Stimulated activated naive CD8-positive, alpha-beta T cell treated with anti-CD3 and anti-CD28 coated beads, Interleukin-15, amount 100 ng/mL, for 72 hours (primary cell): ENCODE data around the gene SLX4IP.

Experiments
- ATAC-seq: fragments of 150-1000 bp; cut with Tn5 transposase; 2 replicates; pipeline ENCODE4 v1.10.0; 2021; ENCODE audit warnings: mild to moderate bottlenecking, moderate library complexity
- DNase-seq, 2 donors: peaks; one replicate each; pipeline ENCODE4 v3.0.0; 2021 to 2022
- H3K27ac Mint-ChIP-seq, 2 donors: one replicate each; pipeline ENCODE4 v1.8.0; 2022; ENCODE audit warnings: mild to moderate bottlenecking in 2 of 2, mixed read lengths in 2 of 2, moderate library complexity in 2 of 2
- H3K27me3 Mint-ChIP-seq: one replicate; pipeline ENCODE4 v1.8.0; 2022; ENCODE audit warnings: mixed read lengths
- H3K4me1 Mint-ChIP-seq: one replicate; pipeline ENCODE4 v1.8.0; 2022; ENCODE audit warnings: mild to moderate bottlenecking, mixed read lengths
- H3K4me3 Mint-ChIP-seq, 2 donors: one replicate each; pipeline ENCODE4 v1.8.0; 2022; ENCODE audit warnings: mild to moderate bottlenecking in 2 of 2, mixed read lengths in 2 of 2, moderate library complexity in 1 of 2
- H3K9me3 Mint-ChIP-seq, 2 donors: one replicate each; pipeline ENCODE4 v1.8.0; 2022; ENCODE audit warnings: mixed read lengths in 2 of 2

SLX4IP gene

DNA sequence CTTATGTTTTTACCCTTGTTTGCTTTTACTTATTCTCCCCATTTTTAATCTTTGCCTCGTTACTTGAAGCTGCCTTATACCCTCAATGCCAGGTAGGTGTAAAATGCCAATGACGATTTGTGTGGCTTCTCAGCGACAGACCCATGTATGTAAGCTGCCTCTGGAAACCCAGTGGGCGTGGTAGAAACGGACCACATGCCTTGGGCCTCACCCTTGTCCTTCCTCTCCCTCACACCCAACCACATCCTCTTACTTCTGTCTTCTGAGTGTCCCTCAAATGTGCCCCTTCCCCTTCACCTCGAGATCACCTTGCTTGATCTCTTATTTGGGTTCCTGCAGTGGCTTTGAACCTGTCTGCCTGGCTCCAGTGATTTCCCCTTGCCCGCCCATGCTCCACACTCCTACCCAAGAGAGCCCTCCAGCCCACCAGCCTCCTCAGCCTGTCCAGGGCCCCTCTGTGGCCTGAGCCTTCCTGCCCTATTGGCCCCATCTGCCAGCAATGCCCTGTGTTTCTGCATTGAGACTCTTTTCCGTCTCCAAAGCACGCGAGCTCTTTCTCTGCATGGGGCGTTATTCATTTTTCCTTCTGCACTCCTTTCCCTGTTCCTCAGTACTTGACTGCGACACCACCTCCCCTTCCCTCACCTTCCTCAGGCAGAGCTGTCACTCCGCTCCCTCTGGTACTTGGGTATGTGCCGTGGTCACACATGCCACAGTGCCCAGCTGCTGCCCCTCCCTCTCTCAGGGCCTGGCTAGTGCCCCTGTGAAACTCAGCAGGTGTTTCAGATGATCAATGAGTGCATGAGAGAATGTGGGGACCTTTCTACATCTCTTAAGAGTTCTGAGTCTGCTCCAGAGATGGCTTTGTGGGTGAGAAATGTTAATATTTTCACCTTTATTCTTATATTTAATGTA is 115.4 kb downstream of the SLX4IP start:
- peak overlapping the region; percentile 5 to 37 for H3K27ac Mint-ChIP-seq
- H3K27me3 Mint-ChIP-seq = no peaks in the 10 kb centered on the region
- DNase-seq = peak in 1 of 2 donors; percentile 49
- ATAC-seq = peak; percentile 82
- peak overlapping the region; percentile 47 to 48 for H3K4me3 Mint-ChIP-seq
- H3K4me1 Mint-ChIP-seq = peaks cover 55% of the 10 kb centered on the region
- no peaks in the 10 kb centered on the region for H3K9me3 Mint-ChIP-seq

DNA sequence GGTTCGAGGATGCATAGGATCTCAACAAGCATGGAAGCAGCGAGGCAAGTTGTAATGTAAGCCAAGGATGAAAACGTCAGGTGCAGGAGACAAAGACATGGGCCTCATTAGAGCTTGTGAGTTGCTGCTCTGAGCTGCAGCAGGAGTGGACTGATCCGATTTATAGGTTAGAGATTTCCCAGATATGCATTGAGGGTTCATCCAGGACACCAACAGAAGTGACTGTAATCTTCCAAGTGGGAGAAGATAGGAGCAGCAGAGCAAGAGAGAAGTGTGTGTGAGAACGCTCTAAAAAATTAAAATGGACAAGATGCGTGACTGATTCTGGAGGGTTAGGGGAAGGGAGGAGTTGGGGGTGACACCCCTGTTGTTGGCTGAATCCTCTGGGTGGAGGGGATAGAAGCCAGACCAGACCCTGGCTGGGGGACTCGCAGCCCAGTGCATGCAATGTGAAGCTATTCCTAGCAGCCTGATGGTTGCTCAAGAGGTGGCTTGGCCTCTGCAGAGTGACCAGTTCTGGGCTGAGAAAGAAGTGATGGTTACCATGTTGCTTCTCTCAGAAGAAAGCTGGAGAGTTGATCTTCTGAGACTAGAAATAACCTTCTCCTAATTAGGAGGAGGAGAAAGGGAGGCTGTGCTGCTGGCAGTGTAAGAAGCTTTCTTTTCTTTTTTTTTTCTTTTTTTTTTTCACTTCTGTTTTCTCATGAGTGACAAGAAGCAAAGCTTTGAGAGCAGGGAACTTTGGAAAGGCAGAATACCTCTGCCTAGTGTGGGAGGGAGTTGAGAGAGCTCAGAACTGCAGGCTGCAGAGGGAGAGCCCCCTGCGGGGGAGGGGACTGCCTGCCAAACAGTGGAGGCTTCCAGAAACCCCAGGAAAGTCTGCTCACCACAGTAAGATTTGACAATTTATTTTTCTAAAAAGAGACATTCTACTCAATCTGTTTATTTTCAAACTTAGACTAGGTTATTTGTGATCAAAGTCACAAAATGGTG is 116.9 kb downstream of the SLX4IP start:
- Mint-ChIP-seq H3K27me3 (no peaks in the 10 kb centered on the region), H3K4me1 (peaks cover 47% of the 10 kb centered on the region), H3K9me3 (no peaks in the 10 kb centered on the region), H3K4me3 (peak overlapping the region; percentile 47 to 48), H3K27ac (peak overlapping the region in 1 of 2 donors; percentile 34)
- no peak for DNase-seq
- peak; percentile 61 for ATAC-seq

DNA sequence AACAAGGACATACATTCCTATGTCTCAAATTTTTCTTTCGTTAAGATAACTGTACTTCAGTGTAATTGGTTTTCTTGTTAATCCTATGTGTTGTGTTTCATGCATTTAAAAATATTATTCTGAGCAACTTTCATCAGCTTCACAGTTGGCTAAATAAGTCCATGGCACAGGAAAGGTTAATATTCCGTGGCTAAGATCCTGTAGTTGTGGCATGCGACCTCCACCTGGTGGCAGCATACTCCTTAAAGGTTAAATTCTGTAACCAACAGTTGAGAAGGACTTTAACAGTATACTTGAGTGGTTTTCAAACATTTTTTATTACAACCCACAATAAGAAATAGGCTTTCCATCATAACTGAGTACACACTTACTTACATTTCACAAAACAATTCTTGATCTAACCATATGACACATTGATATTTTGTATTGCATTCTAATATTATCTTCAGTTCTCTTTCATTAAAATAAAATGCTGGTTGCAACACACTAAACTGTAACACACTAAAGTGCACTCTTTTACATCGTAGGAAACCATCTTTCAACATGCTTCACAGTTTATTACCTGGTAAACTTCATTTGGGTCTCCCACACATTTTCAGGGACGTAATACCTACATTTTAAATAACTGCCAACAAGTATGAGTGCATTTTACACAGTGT is 118.3 kb downstream of the SLX4IP start:
- DNase-seq (peak in 1 of 2 donors; percentile 42), ATAC-seq (no peak)
- Mint-ChIP-seq H3K4me3 (no peak overlapping the region), H3K27ac (no peak overlapping the region), H3K9me3 (no peaks in the 10 kb centered on the region), H3K4me1 (peaks cover 59% of the 10 kb centered on the region), H3K27me3 (no peaks in the 10 kb centered on the region)

DNA sequence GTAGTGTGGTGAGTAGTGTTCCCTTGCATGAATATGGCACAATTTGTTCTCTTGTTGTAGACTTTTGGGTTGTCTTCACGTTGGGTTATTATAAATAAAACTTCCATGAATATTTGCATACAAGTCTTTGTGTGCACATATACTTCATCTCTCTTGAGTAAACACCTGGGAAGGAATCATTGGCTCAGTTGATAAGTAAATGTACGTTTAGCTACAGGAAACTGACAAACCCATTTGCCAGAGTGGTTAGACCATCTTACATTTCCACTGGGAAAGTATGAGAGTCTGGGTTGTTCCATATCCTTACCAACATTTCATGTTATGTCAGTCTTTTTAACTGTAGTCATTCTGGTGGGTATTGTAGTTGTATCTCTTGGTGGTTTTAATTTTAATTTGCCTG is 119.2 kb downstream of the SLX4IP start:
- no peak overlapping the region for H3K4me3 Mint-ChIP-seq
- peaks cover 61% of the 10 kb centered on the region for H3K4me1 Mint-ChIP-seq
- H3K9me3 Mint-ChIP-seq = no peaks in the 10 kb centered on the region
- H3K27ac Mint-ChIP-seq = no peak overlapping the region
- ATAC-seq (no peak), DNase-seq (no peak)
- H3K27me3 Mint-ChIP-seq = no peaks in the 10 kb centered on the region

DNA sequence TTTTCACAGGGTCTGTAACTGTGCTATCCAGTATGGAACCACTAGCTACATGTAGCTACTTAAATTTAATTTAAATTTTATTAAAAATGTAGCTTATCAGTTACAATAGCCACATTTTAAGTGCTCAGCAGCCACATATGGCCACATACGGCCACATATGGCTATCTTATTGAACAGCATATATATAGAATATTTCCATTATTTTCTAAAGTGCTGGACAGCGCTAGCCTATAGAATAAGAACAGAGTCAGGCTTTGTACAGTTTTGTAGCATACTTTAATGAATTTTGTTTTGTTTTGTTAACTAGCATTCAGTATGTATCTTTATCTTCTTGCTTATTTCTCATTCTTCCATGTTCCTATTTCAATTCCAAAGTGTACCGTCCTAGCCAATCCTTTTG is 120.3 kb downstream of the SLX4IP start:
- H3K27ac Mint-ChIP-seq = no peak overlapping the region
- ATAC-seq = no peak
- H3K27me3 Mint-ChIP-seq = no peaks in the 10 kb centered on the region
- H3K9me3 Mint-ChIP-seq = no peaks in the 10 kb centered on the region
- peaks cover 50% of the 10 kb centered on the region for H3K4me1 Mint-ChIP-seq
- H3K4me3 Mint-ChIP-seq = no peak overlapping the region
- no peak for DNase-seq

DNA sequence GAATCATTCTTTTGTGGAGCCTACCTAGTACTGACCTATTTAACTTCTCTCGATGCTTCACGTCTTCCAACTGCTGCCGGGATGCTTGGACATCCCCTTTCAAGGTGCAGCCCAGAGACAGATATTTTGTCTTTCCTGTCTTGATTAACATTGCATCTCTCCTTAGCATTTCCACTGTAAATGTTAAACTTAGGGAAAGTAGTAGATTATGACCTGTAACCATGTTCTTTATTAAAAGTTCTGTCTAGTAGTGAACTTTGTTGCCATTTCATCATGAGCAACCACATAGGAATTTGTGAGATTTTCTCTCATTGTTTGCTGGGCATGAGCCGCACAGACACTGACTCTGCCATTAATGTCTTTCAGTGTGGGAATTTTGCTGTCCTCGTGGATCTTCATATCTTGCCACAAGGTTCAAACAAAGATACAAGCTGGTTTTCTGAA is 120.8 kb downstream of the SLX4IP start:
- no peaks in the 10 kb centered on the region for H3K9me3 Mint-ChIP-seq
- no peak for DNase-seq
- H3K4me3 Mint-ChIP-seq = no peak overlapping the region
- H3K27me3 Mint-ChIP-seq = no peaks in the 10 kb centered on the region
- no peak overlapping the region for H3K27ac Mint-ChIP-seq
- ATAC-seq = no peak
- peaks cover 45% of the 10 kb centered on the region for H3K4me1 Mint-ChIP-seq

DNA sequence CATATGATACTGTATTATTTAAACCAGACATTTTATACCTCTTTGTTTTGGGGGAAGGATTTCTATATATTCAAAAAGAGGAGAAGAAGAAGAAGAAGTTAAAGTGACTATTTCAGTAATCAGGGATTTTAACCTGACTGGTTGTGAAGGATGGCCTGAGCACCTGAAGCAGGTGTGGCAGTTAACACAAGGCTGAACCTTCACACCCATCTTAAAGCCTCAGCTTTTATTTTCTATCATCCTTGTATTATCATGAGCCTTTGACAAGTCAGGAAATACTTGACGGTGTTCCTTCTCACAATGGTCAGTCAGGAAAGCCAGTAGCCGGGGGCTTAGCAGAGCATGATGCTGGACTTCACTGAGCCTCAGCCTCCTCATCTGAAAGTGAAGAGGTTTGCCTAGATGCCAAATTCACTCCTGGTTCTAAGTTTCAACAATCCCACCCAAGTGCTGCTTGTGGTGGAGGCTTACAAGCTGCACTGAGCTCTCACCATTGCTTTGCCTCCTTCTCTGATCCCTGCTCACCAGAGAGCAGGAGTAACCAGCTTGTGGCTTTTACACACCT is 121.5 kb downstream of the SLX4IP start:
- no peak overlapping the region for H3K4me3 Mint-ChIP-seq
- no peaks in the 10 kb centered on the region for H3K9me3 Mint-ChIP-seq
- peaks cover 38% of the 10 kb centered on the region for H3K4me1 Mint-ChIP-seq
- DNase-seq (no peak), ATAC-seq (no peak)
- no peaks in the 10 kb centered on the region for H3K27me3 Mint-ChIP-seq
- H3K27ac Mint-ChIP-seq = peak overlapping the region in 1 of 2 donors; percentile 72

DNA sequence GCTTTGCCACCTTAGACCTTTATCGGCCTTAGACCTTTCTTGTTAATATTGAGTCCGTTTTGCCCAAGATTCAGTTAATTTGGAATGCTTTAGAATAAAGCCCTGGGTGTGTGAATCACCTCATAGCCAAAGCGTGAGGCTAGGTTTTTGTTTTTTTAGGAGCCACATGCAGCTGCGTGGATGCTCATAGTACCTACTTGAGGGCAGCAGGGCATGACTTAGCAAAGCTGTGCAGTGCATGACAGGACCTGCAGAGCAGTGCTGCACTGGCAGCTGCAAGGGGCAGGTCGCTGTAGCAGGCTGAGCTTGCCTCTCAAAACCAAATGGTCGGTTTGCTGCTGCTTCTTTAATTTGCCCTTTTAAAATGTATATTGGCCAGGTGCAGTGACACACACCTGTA is 122.6 kb downstream of the SLX4IP start:
- Mint-ChIP-seq H3K4me1 (peaks cover 28% of the 10 kb centered on the region), H3K27me3 (no peaks in the 10 kb centered on the region), H3K9me3 (peaks cover 0 to 2% of the 10 kb centered on the region in 2 donors), H3K27ac (no peak overlapping the region), H3K4me3 (no peak overlapping the region)
- no peak for DNase-seq
- no peak for ATAC-seq

DNA sequence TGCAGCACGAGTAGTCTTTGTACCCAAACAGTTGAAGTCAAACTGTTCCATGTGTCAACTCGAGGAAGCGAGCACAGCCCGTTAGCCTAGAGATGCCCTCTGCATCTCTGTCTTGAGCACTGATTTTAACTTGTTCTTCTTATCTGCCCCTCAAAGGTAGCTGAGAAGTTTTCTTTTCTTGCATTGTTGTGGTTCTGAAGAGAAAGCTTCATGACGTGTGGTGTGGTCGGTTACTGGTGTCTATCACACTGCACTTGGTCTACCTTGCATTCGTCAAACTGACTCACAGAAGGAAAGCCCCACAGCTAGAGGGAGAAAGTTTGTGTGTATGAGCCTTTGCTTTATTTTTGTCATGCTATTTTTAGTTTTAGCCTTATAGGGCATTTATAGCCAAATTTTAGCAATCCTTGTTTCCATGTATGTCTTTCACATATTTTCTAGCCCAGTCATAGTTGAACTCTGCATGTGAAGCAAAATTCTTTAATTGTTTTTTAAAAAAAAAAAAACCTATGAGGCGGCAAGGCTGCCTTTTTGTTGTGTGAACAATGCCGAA is 123.6 kb downstream of the SLX4IP start:
- Mint-ChIP-seq H3K4me3 (peak overlapping the region; percentile 44), H3K27me3 (no peaks in the 10 kb centered on the region), H3K4me1 (peaks cover 29% of the 10 kb centered on the region), H3K27ac (no peak overlapping the region), H3K9me3 (peaks cover 0 to 5% of the 10 kb centered on the region in 2 donors)
- ATAC-seq (peak; percentile 100), DNase-seq (peak; percentile 48 to 70)

DNA sequence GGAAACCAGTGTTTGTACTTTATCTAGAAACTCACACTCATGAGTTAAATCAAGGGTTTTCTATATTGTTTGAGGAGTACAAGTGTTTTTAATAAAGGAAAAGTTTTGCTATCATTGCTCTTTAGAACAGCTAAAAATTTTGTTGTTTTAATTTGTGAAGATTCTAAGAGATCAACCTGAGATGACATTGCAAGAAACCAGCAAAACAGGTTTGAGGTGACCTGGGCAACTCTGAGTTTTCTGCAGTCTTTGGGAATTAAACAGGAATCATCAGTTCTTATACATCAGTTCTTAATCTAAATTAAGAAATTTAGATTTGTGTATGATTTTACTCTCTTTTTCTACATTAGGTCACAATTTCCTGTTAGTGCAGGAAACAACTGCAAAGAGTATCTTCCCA is 124.2 kb downstream of the SLX4IP start:
- Mint-ChIP-seq H3K4me1 (peaks cover 34% of the 10 kb centered on the region), H3K4me3 (peak overlapping the region in 1 of 2 donors; percentile 44), H3K9me3 (peaks cover 0 to 5% of the 10 kb centered on the region in 2 donors), H3K27me3 (no peaks in the 10 kb centered on the region), H3K27ac (no peak overlapping the region)
- no peak for ATAC-seq
- no peak for DNase-seq

DNA sequence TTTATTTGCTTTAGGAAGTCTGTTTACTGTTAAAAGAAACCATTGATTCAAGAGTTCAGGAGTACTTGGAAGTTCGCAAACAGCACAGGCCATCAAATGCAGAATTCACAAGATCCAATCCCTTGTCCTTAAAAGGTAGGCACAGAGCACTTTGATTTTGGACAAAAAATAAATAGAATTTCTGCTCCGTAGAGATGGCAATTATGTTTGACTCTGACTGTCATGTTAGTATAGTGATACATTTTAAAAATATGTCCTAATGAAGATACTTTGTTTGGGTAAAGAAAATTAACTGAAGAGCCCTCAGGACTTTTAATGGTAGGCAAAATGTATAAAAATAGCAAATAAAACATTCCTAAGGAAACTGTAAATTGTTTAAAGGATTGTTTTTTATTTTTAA is 125.6 kb downstream of the SLX4IP start:
- ATAC-seq = no peak
- Mint-ChIP-seq H3K4me1 (peaks cover 42% of the 10 kb centered on the region), H3K4me3 (no peak overlapping the region), H3K27me3 (no peaks in the 10 kb centered on the region), H3K9me3 (peaks cover 0 to 5% of the 10 kb centered on the region in 2 donors), H3K27ac (no peak overlapping the region)
- no peak for DNase-seq

DNA sequence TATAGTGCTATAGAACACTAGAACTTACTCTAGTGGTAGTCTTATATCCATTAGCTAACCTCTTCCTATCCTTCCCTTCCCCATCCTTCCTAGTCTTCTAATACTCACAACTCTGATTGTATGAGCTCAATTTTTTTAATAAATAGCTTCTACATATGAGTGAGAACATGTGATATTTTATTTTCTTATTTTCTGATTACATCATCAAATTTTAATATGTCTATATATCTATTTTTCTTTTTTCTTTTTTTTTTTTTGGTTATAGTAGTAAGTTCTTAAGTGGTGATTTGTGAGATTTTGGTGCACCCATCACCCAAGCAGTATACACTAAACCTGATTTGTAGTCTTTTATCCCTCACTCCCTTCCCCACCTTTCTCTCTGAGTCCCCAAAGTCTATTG is 126.2 kb downstream of the SLX4IP start:
- Mint-ChIP-seq H3K4me1 (peaks cover 42% of the 10 kb centered on the region), H3K9me3 (peaks cover 0 to 5% of the 10 kb centered on the region in 2 donors), H3K4me3 (no peak overlapping the region), H3K27me3 (no peaks in the 10 kb centered on the region), H3K27ac (no peak overlapping the region)
- no peak for DNase-seq
- no peak for ATAC-seq

DNA sequence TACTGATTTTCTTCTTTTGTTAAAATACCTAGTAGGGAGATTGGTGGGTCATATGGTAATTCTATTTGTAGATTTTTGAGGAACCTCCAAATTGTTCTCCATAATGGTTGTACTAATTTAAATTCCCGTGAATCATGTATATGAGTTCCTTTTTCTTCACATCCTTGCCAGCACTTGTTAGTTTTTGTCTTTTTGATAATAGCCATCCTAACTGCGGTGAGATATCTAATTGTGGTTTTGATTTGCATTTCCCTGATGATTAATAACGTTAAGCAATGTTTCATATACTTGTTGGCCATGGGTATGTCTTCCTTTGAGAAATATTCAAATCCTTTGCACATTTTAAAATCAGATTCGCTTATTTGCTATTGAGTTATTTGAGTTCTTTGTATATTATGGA is 127.8 kb downstream of the SLX4IP start:
- Mint-ChIP-seq H3K27me3 (no peaks in the 10 kb centered on the region), H3K4me3 (no peak overlapping the region), H3K27ac (no peak overlapping the region), H3K4me1 (peaks cover 36% of the 10 kb centered on the region), H3K9me3 (peaks cover 0 to 8% of the 10 kb centered on the region in 2 donors)
- ATAC-seq = no peak
- DNase-seq = no peak

DNA sequence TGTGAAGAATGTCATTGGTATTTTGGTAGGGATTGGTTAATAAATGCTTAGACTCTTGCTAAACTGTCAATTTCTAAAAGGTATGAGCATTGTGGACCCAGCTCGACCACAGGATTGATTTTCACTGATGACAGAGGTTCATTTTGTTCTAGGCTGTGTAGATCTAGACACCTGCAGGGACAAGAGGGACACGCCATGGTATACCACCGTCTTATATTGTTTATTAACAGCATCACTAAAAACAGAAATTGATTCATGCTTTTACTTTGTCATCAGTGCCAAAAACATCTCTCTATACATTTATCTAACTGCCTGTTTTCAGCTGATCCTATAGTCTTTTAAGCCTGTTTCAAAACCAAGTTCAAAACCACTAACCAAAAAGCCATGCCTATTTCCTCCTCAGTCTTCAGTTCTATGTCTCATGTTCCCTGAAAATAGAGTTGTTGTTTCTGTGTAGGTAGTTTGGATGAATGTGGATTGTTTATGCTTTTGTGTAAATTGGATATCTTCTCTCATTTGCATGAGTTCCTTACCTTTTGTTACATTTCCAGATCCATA is 128.9 kb downstream of the SLX4IP start:
- DNase-seq (no peak), ATAC-seq (peak; percentile 64)
- H3K4me3 Mint-ChIP-seq = no peak overlapping the region
- H3K27ac Mint-ChIP-seq = no peak overlapping the region
- peaks cover 0 to 8% of the 10 kb centered on the region in 2 donors for H3K9me3 Mint-ChIP-seq
- H3K4me1 Mint-ChIP-seq = peaks cover 25% of the 10 kb centered on the region
- no peaks in the 10 kb centered on the region for H3K27me3 Mint-ChIP-seq
